K562 (cell line): Measurements from ENCODE around the gene RBM7. TPM values are rescaled to one million over a fixed set of nuclear protein-coding genes. Genes with fewer than 3 reads are reported as not detected.
A peak's percentile ranks its signal among the peaks of the same experiment; 100 is the strongest.

Source experiments
- ATAC-seq: fragments of 200-7000 bp; cut with Tn5 transposase; 3 replicates; pipeline ENCODE4 v1.9.1; 2020; ENCODE audit warnings: moderate library complexity
- BruUV-seq: library from RNA; stranded (reverse); fragments of 400-500 nt; replicated peaks from 2 replicates; lab custom pipeline; 2021; lab: Mats Ljungman, UMichigan
- CTCF ChIA-PET: fragments of 300-600 bp; formaldehyde crosslinking; extraction: SDS; loops from one replicate; lab custom pipeline; 2021; ENCODE audit warnings: low intra/inter-chr PET ratio; lab: Yijun Ruan, JAX
- POLR2A ChIA-PET: fragments of 300-600, 350-650 bp; sonication (Branson Sonifier 250); formaldehyde crosslinking; extraction: SDS; loops from one replicate; lab custom pipeline; 2021; ENCODE audit warnings: antibody characterized with exemption, inconsistent platforms; lab: Yijun Ruan, JAX
- DNase-seq, 4 experiments: peaks; one replicate each; pipeline versions ENCODE4 v3.0.0 to v3.0.0-alpha.2; 2011 to 2018; ENCODE audit warnings: low spot score in 3 of 4, mixed read lengths in 3 of 4; ENCODE audit errors: extremely low read depth in 1 of 4
- FAIRE-seq: peaks from 2 replicates; lab custom pipeline; 2011; peaks lifted over from hg19 to GRCh38; lab: Jason Lieb, UNC
- H2AFZ ChIP-seq: 2 replicates; pipeline ENCODE4 v1.6.0; 2011; ENCODE audit warnings: low read depth, low read length, control low read depth, inconsistent platforms
- H3K27ac ChIP-seq: fragments of 200-600 bp; 3 replicates; pipeline ENCODE4 v1.8.0; 2011; ENCODE audit warnings: low read depth, mild to moderate bottlenecking, control low read depth, inconsistent platforms, low read length, moderate library complexity, mixed read lengths; ENCODE audit errors: extremely low read depth
- H3K27me3 ChIP-seq, 2 experiments: fragments of 300-600 bp in 1 of 2; 2 replicates in 1 of 2; 3 replicates in 1 of 2; pipeline versions ENCODE4 v1.6.0 to v1.8.0; 2011; ENCODE audit warnings: inconsistent platforms in 2 of 2, low read length in 2 of 2, mild to moderate bottlenecking in 1 of 2, mixed read lengths in 1 of 2, moderate library complexity in 1 of 2; ENCODE audit not compliant: control insufficient read depth in 2 of 2, insufficient read depth in 2 of 2
- H3K36me3 ChIP-seq: fragments of 300-600 bp; 3 replicates; pipeline ENCODE4 v1.8.0; 2011; ENCODE audit warnings: mild to moderate bottlenecking, low read length, inconsistent platforms; ENCODE audit not compliant: control insufficient read depth, insufficient read depth
- H3K4me1 ChIP-seq, 2 experiments: fragments of 200-600 bp in 1 of 2; replicated peaks in 1 of 2; 2 replicates in 1 of 2; 3 replicates in 1 of 2; pipeline versions ENCODE4 v1.5.1 to v1.8.0; 2011; ENCODE audit warnings: inconsistent platforms in 2 of 2, low read length in 2 of 2, mild to moderate bottlenecking in 1 of 2, mixed read lengths in 1 of 2, moderate library complexity in 1 of 2; ENCODE audit not compliant: control insufficient read depth in 2 of 2, insufficient read depth in 2 of 2
- H3K4me2 ChIP-seq: 2 replicates; pipeline ENCODE4 v1.6.1; 2011; ENCODE audit warnings: low read length, control low read depth, inconsistent platforms, mixed read lengths; ENCODE audit not compliant: insufficient read depth
- H3K4me3 ChIP-seq: fragments of 200-600 bp; sonication (generic), shearing (Covaris generic); 2 replicates; pipeline ENCODE4 v1.5.1; 2016; ENCODE audit warnings: control low read depth, inconsistent platforms
- H3K79me2 ChIP-seq: fragments of 200-600 bp; 3 replicates; pipeline ENCODE4 v1.8.0; 2011; ENCODE audit warnings: low read length, inconsistent platforms; ENCODE audit not compliant: control insufficient read depth, insufficient read depth
- H3K9ac ChIP-seq, 2 experiments: 2 replicates each; pipeline versions ENCODE4 v1.6.0 to v1.6.1; 2011; ENCODE audit warnings: low read depth in 2 of 2, low read length in 2 of 2, control low read depth in 1 of 2, inconsistent platforms in 1 of 2, mild to moderate bottlenecking in 1 of 2, mixed read lengths in 1 of 2; ENCODE audit not compliant: insufficient read depth in 1 of 2
- H3K9me1 ChIP-seq: one replicate; pipeline ENCODE4 v1.6.0; 2011; ENCODE audit warnings: inconsistent platforms, mild to moderate bottlenecking, low read length, moderate library complexity; ENCODE audit not compliant: control insufficient read depth, insufficient read depth
- H3K9me3 ChIP-seq: replicated peaks from 2 replicates; pipeline ENCODE4 v1.5.1; 2011; ENCODE audit warnings: low read depth, low read length, inconsistent platforms; ENCODE audit not compliant: control insufficient read depth, insufficient read depth
- H4K20me1 ChIP-seq: replicated peaks from 2 replicates; pipeline ENCODE4 v1.6.1; 2011; ENCODE audit warnings: low read length, inconsistent platforms, mixed read lengths; ENCODE audit not compliant: control insufficient read depth, insufficient read depth
- ATF3 ChIP-seq, 2 experiments: fragments of 450-650 bp in 1 of 2; sonication (generic) in 1 of 2; formaldehyde crosslinking in 1 of 2; IDR thresholded peaks in 1 of 2; conservative IDR thresholded peaks in 1 of 2; 2 replicates each; pipeline versions ENCODE4 v1.6.1 to v1.8.1; 2016 to 2023; ENCODE audit warnings: mild to moderate bottlenecking in 2 of 2, moderate library complexity in 2 of 2, inconsistent platforms in 1 of 2, missing genetic modification reagents in 1 of 2
- DPF2 ChIP-seq: fragments of 450-650 bp; IDR thresholded peaks from 2 replicates; pipeline ENCODE4 v1.6.1; 2016
- FOS ChIP-seq: IDR thresholded peaks from 3 replicates; pipeline ENCODE4 v1.6.1; 2011; ENCODE audit not compliant: insufficient read length; ENCODE audit errors: extremely low read depth
- ID3 ChIP-seq, 2 experiments: fragments of 250-450 bp in 1 of 2; fragments of 450-650 bp in 1 of 2; sonication (Bioruptor Pico) in 1 of 2; IDR thresholded peaks; 2 replicates each; pipeline versions ENCODE4 v1.6.1 to v1.8.0; 2016 to 2021; ENCODE audit warnings: mild to moderate bottlenecking in 2 of 2, moderate library complexity in 2 of 2, missing compliant biosample characterization in 1 of 2, missing genetic modification characterization in 1 of 2
- RFX5 ChIP-seq: IDR thresholded peaks from 2 replicates; pipeline ENCODE4 v1.6.1; 2011; ENCODE audit warnings: low read depth, mild to moderate bottlenecking, improper control_type of control experiment, low read length
- SMARCA4 ChIP-seq: fragments of 450-650 bp; IDR thresholded peaks from 2 replicates; pipeline ENCODE4 v1.6.1; 2016
- SMARCE1 ChIP-seq: fragments of 450-650 bp; IDR thresholded peaks from 2 replicates; pipeline ENCODE4 v1.7.1; 2016; ENCODE audit warnings: mild to moderate bottlenecking
- TBP ChIP-seq: optimal IDR thresholded peaks from 2 replicates; pipeline ENCODE3; 2011; ENCODE audit warnings: low read depth, low read length, improper control_type of control experiment
- TRIM24 ChIP-seq, 2 experiments: fragments of 450-650 bp; IDR thresholded peaks; 2 replicates each; pipeline ENCODE4 v1.6.1; 2016
- YY1 ChIP-seq, 3 experiments: IDR thresholded peaks; 2 replicates each; pipeline ENCODE4 v1.6.1; 2011; ENCODE audit warnings: low read length in 2 of 3, mild to moderate bottlenecking in 2 of 3, moderate library complexity in 2 of 3, borderline replicate concordance in 1 of 3, control low read depth in 1 of 3, low read depth in 1 of 3; ENCODE audit not compliant: insufficient read depth in 3 of 3, insufficient replicate concordance in 2 of 3, control insufficient read depth in 1 of 3, insufficient read length in 1 of 3; ENCODE audit errors: extremely low read depth in 1 of 3
- ZBTB26 ChIP-seq: fragments of 450-650 bp; formaldehyde crosslinking; IDR thresholded peaks from 2 replicates; pipeline ENCODE4 v1.4.0; 2022; ENCODE audit warnings: missing genetic modification characterization
- ZHX1 ChIP-seq: fragments of 150-350 bp; conservative IDR thresholded peaks from 2 replicates; pipeline ENCODE4 v1.6.1; 2014; ENCODE audit warnings: low read length
- ZKSCAN8 ChIP-seq: fragments of 200-800 bp; sonication (Bioruptor generic); IDR thresholded peaks from 2 replicates; pipeline ENCODE4 v1.6.1; 2016; ENCODE audit warnings: missing genetic modification characterization, missing compliant biosample characterization
- WGBS: fragments of 100-300 bp; shearing (Covaris generic); methylation state at CpG from one replicate; pipeline ENCODE4 v1.1.6; 2016; ENCODE audit warnings: low coverage, mixed read lengths; ENCODE audit not compliant: insufficient coverage; ENCODE audit errors: missing lambda C conversion rate; 5-methylcytosine and 5-hydroxymethylcytosine counted together
- in situ Hi-C: fragments of 300-500 bp; cut with MboI; formaldehyde crosslinking; loops from 4 replicates; pipeline ENCODE4 v1.15.0; 2018; ENCODE audit warnings: inconsistent platforms, mixed read lengths
- intact Hi-C: fragments of 100-400 bp; cut with micrococcal nuclease; formaldehyde crosslinking; loops from 2 replicates; pipeline ENCODE4 v1.14.2; 2022
- polyA plus RNA-seq, 8 experiments: library from polyadenylated mRNA; depleted of rRNA in 4 of 8; stranded (reverse) in 5 of 8; unstranded in 3 of 8; fragments of >200 nt; fragmentation: Nextera tagmentation in 2 of 8; fragmentation: Illumina TruSeq in 1 of 8; extraction: Ambion mirVana in 2 of 8; extraction: Trizol in 1 of 8; gene quantifications; 2 replicates each; pipeline versions ENCODE4 v1.2.1 to v1.2.3, GENCODE V29; 2011 to 2014; ENCODE audit warnings: inconsistent platforms in 1 of 8, missing spikeins in 1 of 8
- total RNA-seq, 7 experiments: library from RNA; depleted of rRNA in 6 of 7; stranded (reverse); fragments of >200 nt in 6 of 7; fragmentation: Illumina TruSeq in 2 of 7; extraction: Trizol in 2 of 7; gene quantifications; 2 replicates each; pipeline versions ENCODE4 v1.2.1 to v1.2.3, GENCODE V29; 2011 to 2021; ENCODE audit warnings: low replicate concordance in 1 of 7
- TF ChIP-seq, protein P1 (sequence below): sonication (generic); formaldehyde crosslinking; IDR thresholded peaks from 2 replicates; pipeline ENCODE4 v1.9.0; 2022; ENCODE audit warnings: mild to moderate bottlenecking, missing genetic modification reagents

The RBM7 gene
- total and polyA plus RNA-seq, 9 of the 15 experiments (the other 6 are each of a cell fraction or from before 2014, with no cell fraction given) = 26.0 to 76.8 (median 49.6) TPM

GRCh38 chr11:114384487-114384886, 16.0 kb upstream of the RBM7 start:
- Histone ChIP-seq H3K9me3 (no peaks in the 10 kb centered on the region), H3K79me2 (no peaks in the 10 kb centered on the region), H3K4me3 (no peak overlapping the region), H3K9me1 (no peaks in the 10 kb centered on the region), H2AFZ (peak overlapping the region; percentile 73), H3K4me1 (peaks cover 0 to 5% of the 10 kb centered on the region in 2 experiments; a peak in 1 of 5 replicates), H4K20me1 (no peaks in the 10 kb centered on the region), H3K4me2 (no peak overlapping the region), H3K36me3 (no peaks in the 10 kb centered on the region), H3K27me3 (peaks cover 0 to 4% of the 10 kb centered on the region in 2 experiments; a peak in 3 of 5 replicates), H3K27ac (peak overlapping the region; percentile 57; the same call in 2 of the 3 replicates), H3K9ac (no peak overlapping the region)
- DNase-seq (peak in 2 of 4 experiments; percentile 26 to 32), FAIRE-seq (peak; percentile 29), ATAC-seq (peak; percentile 79)
- 9% methylated on average over 1 of the region's 1 CpG for WGBS
- CTCF ChIA-PET = no interaction called here
- no TSS peak for BruUV-seq
- intact Hi-C loops = no loop called here
- POLR2A ChIA-PET = interaction anchor here (0.6 to 2.0 kb wide), 2 partner anchors 10 to 932 kb away, joined by 3 to 12 read pairs; no protein-coding TSS in a partner anchor
- in situ Hi-C loops = no loop called here
- TF ChIP-seq ZHX1 = no peak
- TF ChIP-seq FOS = peak; percentile 4
- no peak for TF ChIP-seq ZBTB26 (CRISPR knock-in tag)
- no peak for TF ChIP-seq ID3 (CRISPR knock-in tag; IDR thresholded peaks at IDR 0.05)
- no peak for TF ChIP-seq ID3 (tag; IDR thresholded peaks at IDR 0.05)
- TF ChIP-seq SMARCE1 = peak; percentile 61; the same call in 1 of the 2 replicates
- TF ChIP-seq ZKSCAN8 (CRISPR knock-in tag) = no peak
- peak in 1 of 3 experiments; percentile 58 for TF ChIP-seq YY1 (IDR thresholded peaks at IDR 0.05; ENCODE audit: borderline replicate concordance in 1 of 3, control insufficient read depth in 1 of 3, extremely low read depth in 1 of 3, insufficient read depth in 3 of 3, insufficient read length in 1 of 3, insufficient replicate concordance in 2 of 3, low read depth in 1 of 3, low read length in 2 of 3)
- TF ChIP-seq, protein P1, sequence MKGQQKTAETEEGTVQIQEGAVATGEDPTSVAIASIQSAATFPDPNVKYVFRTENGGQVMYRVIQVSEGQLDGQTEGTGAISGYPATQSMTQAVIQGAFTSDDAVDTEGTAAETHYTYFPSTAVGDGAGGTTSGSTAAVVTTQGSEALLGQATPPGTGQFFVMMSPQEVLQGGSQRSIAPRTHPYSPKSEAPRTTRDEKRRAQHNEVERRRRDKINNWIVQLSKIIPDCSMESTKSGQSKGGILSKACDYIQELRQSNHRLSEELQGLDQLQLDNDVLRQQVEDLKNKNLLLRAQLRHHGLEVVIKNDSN (CRISPR knock-in tag) = no peak
- no peak for TF ChIP-seq RFX5
- TF ChIP-seq ATF3 (IDR thresholded peaks at IDR 0.05) = peak; percentile 80
- no peak for TF ChIP-seq ATF3 (CRISPR knock-in tag; conservative IDR thresholded peaks at IDR 0.05)
- TF ChIP-seq SMARCA4 = peak; percentile 48; the same call in 1 of the 2 replicates
- peak; percentile 63 for TF ChIP-seq DPF2
- TF ChIP-seq TRIM24 (IDR thresholded peaks at IDR 0.05) = no peak; a peak in 1 of 4 replicates
- no peak for TF ChIP-seq TBP
